GM19372 (cell line): ENCODE measurements around the gene PLXDC2.

Experiments used
- ATAC-seq: cut with Tn5 transposase; IDR thresholded peaks from one replicate; pipeline ENCODE4 v1.9.1; 2021; ENCODE audit warnings: mild to moderate bottlenecking, low read depth, moderate library complexity; ENCODE audit not compliant: unreplicated experiment

Gene PLXDC2

GRCh38 chr10:19931894-19932590 lies 115.8 kb downstream of the PLXDC2 start:
- no peak for ATAC-seq

- no peak for ATAC-seq
These were observed 116.7 kb downstream of the PLXDC2 start for GRCh38 chr10:19932806-19933371.

GRCh38 chr10:19933772-19934171 lies 117.5 kb downstream of the PLXDC2 start:
- no peak for ATAC-seq

- no peak for ATAC-seq
These were observed 118.9 kb downstream of the PLXDC2 start for GRCh38 chr10:19935176-19935575.

GRCh38 chr10:19936289-19936688 lies 120.1 kb downstream of the PLXDC2 start:
- no peak for ATAC-seq

GRCh38 chr10:19937989-19938388 lies 121.8 kb downstream of the PLXDC2 start:
- ATAC-seq: no peak

- no peak for ATAC-seq
These were observed 125.1 kb downstream of the PLXDC2 start for GRCh38 chr10:19941206-19941880.

- ATAC-seq: no peak
These were observed 128.9 kb downstream of the PLXDC2 start for GRCh38 chr10:19944911-19945663.

GRCh38 chr10:19946245-19946644 lies 130.0 kb downstream of the PLXDC2 start:
- ATAC-seq: no peak

GRCh38 chr10:19946791-19947190 lies 130.6 kb downstream of the PLXDC2 start:
- no peak for ATAC-seq

GRCh38 chr10:19947215-19947614 lies 131.0 kb downstream of the PLXDC2 start:
- no peak for ATAC-seq

GRCh38 chr10:19947656-19948055 lies 131.4 kb downstream of the PLXDC2 start:
- peak; percentile 57 for ATAC-seq

GRCh38 chr10:19952224-19953010 lies 136.2 kb downstream of the PLXDC2 start:
- ATAC-seq: no peak

GRCh38 chr10:19954601-19955000 lies 138.4 kb downstream of the PLXDC2 start:
- ATAC-seq: no peak

- ATAC-seq: no peak
These were observed 140.3 kb downstream of the PLXDC2 start for GRCh38 chr10:19956516-19957032.

GRCh38 chr10:19958787-19959186 lies 142.6 kb downstream of the PLXDC2 start:
- ATAC-seq: peak; percentile 95

GRCh38 chr10:19961076-19962053 lies 145.1 kb downstream of the PLXDC2 start:
- ATAC-seq: no peak

- no peak for ATAC-seq
These were observed 148.4 kb downstream of the PLXDC2 start for GRCh38 chr10:19964625-19965024.

GRCh38 chr10:19966751-19967150 lies 150.5 kb downstream of the PLXDC2 start:
- ATAC-seq: no peak
